ENCODE results near the gene ASAP3. TPM values are rescaled to one million over a fixed set of nuclear protein-coding genes. Genes with fewer than 3 reads are reported as not detected.
"Not testable (repeated sequence)": the region's sequence is repeated elsewhere in the genome, so short reads cannot be mapped to it uniquely, and the experiment has no call there.

The ASAP3 gene
- total RNA-seq, 1 donor from 2014 or later = not detected

GRCh38 chr1:23525558-23526250, 41.7 kb upstream of the ASAP3 start:
- intact Hi-C loops (cut with micrococcal nuclease) = loop anchor here (5.0 kb wide), 2 partner anchors 103 to 977 kb away; partner anchors contain the start of genes RCAN3 and TCEA3
- no peaks in the 10 kb centered on the region for H3K9me3 Mint-ChIP-seq
- H3K27ac Mint-ChIP-seq = peak overlapping the region; percentile 75
- H3K36me3 Mint-ChIP-seq (ENCODE audit: low read depth) = peaks cover 31% of the 10 kb centered on the region
- no peaks in the 10 kb centered on the region for H3K27me3 Mint-ChIP-seq (ENCODE audit: low read depth)
- no peak for DNase-seq (ENCODE audit: low spot score)
- H3K4me1 Mint-ChIP-seq (ENCODE audit: low read depth) = peaks cover 59% of the 10 kb centered on the region
- peak overlapping the region; percentile 65 for H3K4me3 Mint-ChIP-seq (ENCODE audit: low read depth)

GRCh38 chr1:23524716-23525401, 40.9 kb upstream of the ASAP3 start:
- H3K4me1 Mint-ChIP-seq (ENCODE audit: low read depth) = peaks cover 57% of the 10 kb centered on the region
- intact Hi-C loops (cut with micrococcal nuclease) = loop anchor here (5.0 kb wide), 2 partner anchors 103 to 977 kb away; partner anchors contain the start of genes RCAN3 and TCEA3
- peaks cover 36% of the 10 kb centered on the region for H3K36me3 Mint-ChIP-seq (ENCODE audit: low read depth)
- peak overlapping the region; percentile 65 for H3K4me3 Mint-ChIP-seq (ENCODE audit: low read depth)
- H3K27ac Mint-ChIP-seq = peak overlapping the region; percentile 75
- no peaks in the 10 kb centered on the region for H3K27me3 Mint-ChIP-seq (ENCODE audit: low read depth)
- H3K9me3 Mint-ChIP-seq = no peaks in the 10 kb centered on the region
- DNase-seq (ENCODE audit: low spot score) = no peak

GRCh38 chr1:23524163-23524562, 40.2 kb upstream of the ASAP3 start:
- DNase-seq (ENCODE audit: low spot score) = no peak
- Mint-ChIP-seq H3K27ac (no peak overlapping the region), H3K4me1 (ENCODE audit: low read depth) (peaks cover 51% of the 10 kb centered on the region), H3K27me3 (ENCODE audit: low read depth) (no peaks in the 10 kb centered on the region), H3K4me3 (ENCODE audit: low read depth) (no peak overlapping the region), H3K36me3 (ENCODE audit: low read depth) (peaks cover 39% of the 10 kb centered on the region), H3K9me3 (no peaks in the 10 kb centered on the region)
- intact Hi-C loops (cut with micrococcal nuclease) = no loop called here

GRCh38 chr1:23522244-23522982, 38.4 kb upstream of the ASAP3 start:
- no peak overlapping the region for H3K27ac Mint-ChIP-seq
- H3K4me1 Mint-ChIP-seq (ENCODE audit: low read depth) = peaks cover 35% of the 10 kb centered on the region
- intact Hi-C loops (cut with micrococcal nuclease) = no loop called here

GRCh38 chr1:23521588-23521987, 37.6 kb upstream of the ASAP3 start:
- H3K27ac Mint-ChIP-seq = no peak overlapping the region
- H3K27me3 Mint-ChIP-seq (ENCODE audit: low read depth) = no peaks in the 10 kb centered on the region
- intact Hi-C loops (cut with micrococcal nuclease) = no loop called here
- H3K4me3 Mint-ChIP-seq (ENCODE audit: low read depth) = no peak overlapping the region
- peaks cover 53% of the 10 kb centered on the region for H3K36me3 Mint-ChIP-seq (ENCODE audit: low read depth)
- no peaks in the 10 kb centered on the region for H3K9me3 Mint-ChIP-seq
- peaks cover 27% of the 10 kb centered on the region for H3K4me1 Mint-ChIP-seq (ENCODE audit: low read depth)
- no peak for DNase-seq (ENCODE audit: low spot score)

More at GRCh38 chr1:23522244-23522982, 38.4 kb upstream of the ASAP3 start:
- Mint-ChIP-seq H3K36me3 (ENCODE audit: low read depth) (peaks cover 51% of the 10 kb centered on the region), H3K9me3 (no peaks in the 10 kb centered on the region), H3K27me3 (ENCODE audit: low read depth) (no peaks in the 10 kb centered on the region), H3K4me3 (ENCODE audit: low read depth) (no peak overlapping the region)
- no peak for DNase-seq (ENCODE audit: low spot score)

GRCh38 chr1:23517581-23517980, 33.6 kb upstream of the ASAP3 start:
- H3K27me3 Mint-ChIP-seq (ENCODE audit: low read depth) = no peaks in the 10 kb centered on the region
- H3K4me1 Mint-ChIP-seq (ENCODE audit: low read depth) = peaks cover 5% of the 10 kb centered on the region
- no peak for DNase-seq (ENCODE audit: low spot score)
- H3K36me3 Mint-ChIP-seq (ENCODE audit: low read depth) = peaks cover 66% of the 10 kb centered on the region
- no peak overlapping the region for H3K4me3 Mint-ChIP-seq (ENCODE audit: low read depth)
- intact Hi-C loops (cut with micrococcal nuclease) = no loop called here
- peak overlapping the region; percentile 9 for H3K27ac Mint-ChIP-seq
- no peaks in the 10 kb centered on the region for H3K9me3 Mint-ChIP-seq

- DNase-seq (ENCODE audit: low spot score) = no peak
- H3K27me3 Mint-ChIP-seq (ENCODE audit: low read depth) = no peaks in the 10 kb centered on the region
- intact Hi-C loops (cut with micrococcal nuclease) = no loop called here
- H3K4me3 Mint-ChIP-seq (ENCODE audit: low read depth) = no peak overlapping the region
- no peaks in the 10 kb centered on the region for H3K9me3 Mint-ChIP-seq
- H3K36me3 Mint-ChIP-seq (ENCODE audit: low read depth) = peaks cover 65% of the 10 kb centered on the region
- H3K27ac Mint-ChIP-seq = no peak overlapping the region
- no peaks in the 10 kb centered on the region for H3K4me1 Mint-ChIP-seq (ENCODE audit: low read depth)
Observed at GRCh38 chr1:23515905-23516304, 31.9 kb upstream of the ASAP3 start.

- no peak for DNase-seq (ENCODE audit: low spot score)
- intact Hi-C loops (cut with micrococcal nuclease) = no loop called here
- no peaks in the 10 kb centered on the region for H3K9me3 Mint-ChIP-seq
- H3K4me1 Mint-ChIP-seq (ENCODE audit: low read depth) = no peaks in the 10 kb centered on the region
- H3K4me3 Mint-ChIP-seq (ENCODE audit: low read depth) = no peak overlapping the region
- H3K27me3 Mint-ChIP-seq (ENCODE audit: low read depth) = no peaks in the 10 kb centered on the region
- peaks cover 72% of the 10 kb centered on the region for H3K36me3 Mint-ChIP-seq (ENCODE audit: low read depth)
- H3K27ac Mint-ChIP-seq = no peak overlapping the region
Observed at GRCh38 chr1:23514111-23514679, 30.2 kb upstream of the ASAP3 start.

GRCh38 chr1:23509896-23510295, 25.9 kb upstream of the ASAP3 start:
- Mint-ChIP-seq H3K4me3 (ENCODE audit: low read depth) (no peak overlapping the region), H3K9me3 (no peaks in the 10 kb centered on the region), H3K27me3 (ENCODE audit: low read depth) (no peaks in the 10 kb centered on the region), H3K4me1 (ENCODE audit: low read depth) (no peaks in the 10 kb centered on the region), H3K27ac (no peak overlapping the region), H3K36me3 (ENCODE audit: low read depth) (peaks cover 69% of the 10 kb centered on the region)
- no peak for DNase-seq (ENCODE audit: low spot score)
- intact Hi-C loops (cut with micrococcal nuclease) = no loop called here

GRCh38 chr1:23506376-23507107, 22.6 kb upstream of the ASAP3 start:
- Mint-ChIP-seq H3K27ac (peak overlapping the region; percentile 22), H3K27me3 (ENCODE audit: low read depth) (peaks cover 3% of the 10 kb centered on the region), H3K36me3 (ENCODE audit: low read depth) (peaks cover 45% of the 10 kb centered on the region), H3K9me3 (no peaks in the 10 kb centered on the region), H3K4me3 (ENCODE audit: low read depth) (no peak overlapping the region), H3K4me1 (ENCODE audit: low read depth) (no peaks in the 10 kb centered on the region)
- intact Hi-C loops (cut with micrococcal nuclease) = no loop called here
- DNase-seq (ENCODE audit: low spot score) = no peak

- H3K36me3 Mint-ChIP-seq (ENCODE audit: low read depth) = peaks cover 39% of the 10 kb centered on the region
- peaks cover 3% of the 10 kb centered on the region for H3K27me3 Mint-ChIP-seq (ENCODE audit: low read depth)
- H3K4me1 Mint-ChIP-seq (ENCODE audit: low read depth) = no peaks in the 10 kb centered on the region
- H3K9me3 Mint-ChIP-seq = no peaks in the 10 kb centered on the region
- DNase-seq (ENCODE audit: low spot score) = no peak
- H3K27ac Mint-ChIP-seq = no peak overlapping the region
- intact Hi-C loops (cut with micrococcal nuclease) = no loop called here
- no peak overlapping the region for H3K4me3 Mint-ChIP-seq (ENCODE audit: low read depth)
Observed at GRCh38 chr1:23505851-23506250, 21.9 kb upstream of the ASAP3 start.

- H3K36me3 Mint-ChIP-seq (ENCODE audit: low read depth) = peaks cover 23% of the 10 kb centered on the region
- H3K27me3 Mint-ChIP-seq (ENCODE audit: low read depth); intact Hi-C loops (cut with micrococcal nuclease); H3K9me3 Mint-ChIP-seq; H3K27ac Mint-ChIP-seq; H3K4me3 Mint-ChIP-seq (ENCODE audit: low read depth); H3K4me1 Mint-ChIP-seq (ENCODE audit: low read depth); DNase-seq (ENCODE audit: low spot score): not testable (repeated sequence)
Observed at GRCh38 chr1:23504156-23504555, 20.2 kb upstream of the ASAP3 start.

Measured in activated T-helper 2 cell treated with anti-CD3 and anti-CD28 coated beads, Interferon-gamma antibody, Interleukin-2, Interleukin-4, amounts not matched to agents 10 μg/mL and 5 μg/mL and 100 μg/mL, durations not matched to agents 14 hours and 24 hours and 36 hours (primary cell).